HG02571 (cell line): Measurements from ENCODE around the gene PALD1.

Source experiments
- ATAC-seq: cut with Tn5 transposase; IDR thresholded peaks from one replicate; pipeline ENCODE4 v1.9.1; 2021; ENCODE audit warnings: mild to moderate bottlenecking, moderate library complexity; ENCODE audit not compliant: unreplicated experiment

Gene PALD1

DNA sequence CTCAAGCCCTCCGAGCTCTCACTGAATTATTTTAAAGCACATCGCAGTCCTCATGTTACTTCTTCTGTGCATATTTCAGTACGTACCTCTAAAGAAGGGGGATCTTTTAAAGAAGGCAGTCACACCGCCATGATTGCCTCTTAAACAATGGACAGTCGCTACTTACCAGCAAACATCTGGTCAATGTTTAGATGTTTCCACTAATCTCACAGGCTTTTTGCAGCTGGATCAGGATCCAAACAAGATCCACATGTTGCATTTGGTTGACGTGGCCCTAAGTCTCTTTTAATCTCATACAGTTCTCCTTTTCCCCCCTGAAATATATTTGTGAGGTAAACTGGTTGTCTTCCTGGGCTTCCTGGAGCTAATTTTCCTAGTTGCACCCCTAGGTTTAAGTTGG, 74.0 kb downstream of the PALD1 start:
- ATAC-seq, result no peak

- ATAC-seq, result no peak
Observed at GRCh38 chr10:70555371-70555770, 76.8 kb downstream of the PALD1 start.

DNA sequence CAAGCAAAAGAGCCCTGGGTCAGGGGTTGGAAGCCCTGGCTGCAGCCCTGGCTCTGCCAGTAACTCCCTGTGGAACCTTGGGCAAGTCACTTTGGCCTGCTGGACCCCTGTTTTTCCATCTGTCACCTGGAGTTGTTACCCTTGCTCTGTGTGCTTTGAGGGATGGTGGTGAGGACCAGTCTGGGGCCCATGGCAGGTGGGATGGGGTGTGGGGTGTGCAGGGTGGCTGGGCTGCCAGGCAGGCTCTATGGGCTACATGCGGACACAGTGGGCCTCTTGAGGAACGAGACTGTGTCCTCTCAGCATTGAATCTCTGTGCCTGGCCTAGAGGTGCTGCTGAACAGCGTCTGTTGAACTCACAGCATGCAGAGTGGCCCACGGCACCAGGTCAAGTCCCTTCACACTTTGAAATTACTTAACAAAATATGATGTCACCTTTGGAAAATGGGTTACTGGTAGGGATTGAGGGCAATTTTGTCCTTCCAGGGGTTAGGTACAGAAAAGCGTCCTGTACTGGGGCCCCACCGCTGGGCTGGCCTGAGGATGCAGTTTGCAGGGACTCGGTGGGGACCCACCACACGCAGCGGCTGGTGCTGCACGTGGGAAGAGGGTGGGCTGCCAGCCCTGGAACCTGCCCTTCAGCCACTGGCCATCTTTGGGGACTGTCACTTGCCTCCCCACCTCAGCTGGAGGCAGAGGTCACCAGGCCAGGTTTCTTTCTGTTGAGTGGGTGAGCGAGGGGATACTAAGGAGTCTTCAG, 78.7 kb downstream of the PALD1 start:
- ATAC-seq, result no peak

GRCh38 chr10:70557876-70558275, 79.3 kb downstream of the PALD1 start:
- no peak for ATAC-seq

GRCh38 chr10:70558295-70558694, 79.7 kb downstream of the PALD1 start:
- no peak for ATAC-seq

GRCh38 chr10:70558871-70559810, 80.6 kb downstream of the PALD1 start:
- peak; percentile 62 for ATAC-seq

- no peak for ATAC-seq
Observed at GRCh38 chr10:70559861-70560260, 81.3 kb downstream of the PALD1 start.

- no peak for ATAC-seq
Observed at GRCh38 chr10:70560511-70560941, 82.0 kb downstream of the PALD1 start.

DNA sequence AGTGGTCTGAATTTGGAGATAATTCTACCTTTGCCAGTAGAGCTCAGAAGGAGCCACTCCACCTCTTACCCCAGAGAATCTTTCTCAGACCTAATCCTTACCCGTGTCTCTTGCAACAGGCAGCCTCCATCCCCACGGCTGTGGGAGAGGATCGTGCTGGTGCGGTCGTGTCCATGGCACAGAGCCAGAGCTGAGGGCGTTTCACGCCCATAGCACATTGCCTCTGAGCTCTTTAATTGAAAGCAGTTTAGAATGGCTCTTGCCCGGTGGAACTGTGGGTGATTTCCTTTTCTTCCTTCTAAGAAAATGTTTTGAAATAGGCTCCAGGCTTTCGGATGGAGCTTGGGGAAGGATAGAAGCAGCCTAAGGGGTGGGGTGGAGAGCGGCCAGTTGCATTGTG, 82.5 kb downstream of the PALD1 start:
- no peak for ATAC-seq

- no peak for ATAC-seq
Observed at GRCh38 chr10:70561558-70561957, 83.0 kb downstream of the PALD1 start.

DNA sequence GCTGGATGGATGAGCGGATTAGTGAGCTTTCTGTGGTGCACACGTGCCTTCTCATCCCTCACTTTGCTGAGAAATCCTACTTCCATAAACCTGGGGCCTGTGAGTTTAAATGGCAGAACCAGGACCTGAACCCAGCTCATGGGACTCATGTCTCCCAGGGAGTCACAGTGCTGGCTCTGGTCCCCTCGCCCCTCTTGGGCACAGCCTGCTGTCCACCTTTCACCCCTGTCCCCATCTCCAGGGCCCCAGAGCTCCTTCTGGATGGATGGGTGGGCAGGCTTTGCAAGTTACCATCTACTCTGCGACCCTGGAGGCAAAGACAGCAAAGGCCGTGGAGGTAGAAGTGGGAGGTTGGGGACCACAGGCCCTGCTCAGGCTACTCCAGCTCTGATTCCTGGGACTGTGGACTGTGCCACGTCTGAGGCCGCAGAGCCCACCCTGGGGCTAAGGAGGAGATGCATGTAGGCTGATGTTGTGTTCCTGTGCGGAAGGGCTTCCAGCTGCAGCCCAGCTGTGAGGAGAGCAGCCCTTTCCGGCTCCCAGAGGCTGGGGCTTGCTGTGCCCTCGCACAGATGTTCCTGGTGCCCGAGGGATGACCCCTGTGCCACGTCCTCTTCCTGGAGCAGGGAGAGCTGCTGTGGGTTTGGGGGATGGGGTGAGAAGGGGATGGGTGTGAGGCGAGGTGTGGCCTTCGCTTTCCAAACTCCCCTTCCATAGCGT, 83.6 kb downstream of the PALD1 start:
- no peak for ATAC-seq

GRCh38 chr10:70563230-70563629, 84.7 kb downstream of the PALD1 start:
- ATAC-seq, result no peak

DNA sequence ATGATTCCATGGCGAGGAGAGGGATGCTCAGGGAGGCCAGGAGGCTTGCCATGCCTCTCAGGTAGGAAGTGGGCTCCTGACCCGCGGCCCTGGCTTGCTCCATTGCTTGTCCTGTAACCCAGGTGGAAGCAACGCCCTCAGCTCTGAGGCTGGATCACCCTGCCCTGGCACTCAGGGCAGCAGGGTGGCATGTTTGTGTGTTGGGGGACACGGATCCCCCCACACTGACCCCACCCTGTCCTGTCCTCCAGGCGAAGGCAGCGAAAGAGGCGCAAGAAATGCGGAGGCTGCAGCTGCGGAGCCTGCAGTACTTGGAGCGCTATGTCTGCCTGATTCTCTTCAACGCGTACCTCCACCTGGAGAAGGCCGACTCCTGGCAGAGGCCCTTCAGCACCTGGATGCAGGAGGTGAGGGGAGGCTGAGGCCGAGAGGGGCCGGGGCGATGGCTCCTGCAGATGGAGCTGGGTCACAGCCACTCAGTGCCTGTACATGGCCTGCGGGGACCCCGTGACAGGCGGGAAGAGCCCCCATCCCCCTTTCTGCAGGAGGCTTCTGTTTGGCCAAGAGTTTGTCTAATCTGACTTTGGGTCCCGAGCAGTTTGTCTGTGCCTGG, 85.7 kb downstream of the PALD1 start:
- no peak for ATAC-seq

- no peak for ATAC-seq
Observed at GRCh38 chr10:70564901-70565351, 86.4 kb downstream of the PALD1 start.

DNA sequence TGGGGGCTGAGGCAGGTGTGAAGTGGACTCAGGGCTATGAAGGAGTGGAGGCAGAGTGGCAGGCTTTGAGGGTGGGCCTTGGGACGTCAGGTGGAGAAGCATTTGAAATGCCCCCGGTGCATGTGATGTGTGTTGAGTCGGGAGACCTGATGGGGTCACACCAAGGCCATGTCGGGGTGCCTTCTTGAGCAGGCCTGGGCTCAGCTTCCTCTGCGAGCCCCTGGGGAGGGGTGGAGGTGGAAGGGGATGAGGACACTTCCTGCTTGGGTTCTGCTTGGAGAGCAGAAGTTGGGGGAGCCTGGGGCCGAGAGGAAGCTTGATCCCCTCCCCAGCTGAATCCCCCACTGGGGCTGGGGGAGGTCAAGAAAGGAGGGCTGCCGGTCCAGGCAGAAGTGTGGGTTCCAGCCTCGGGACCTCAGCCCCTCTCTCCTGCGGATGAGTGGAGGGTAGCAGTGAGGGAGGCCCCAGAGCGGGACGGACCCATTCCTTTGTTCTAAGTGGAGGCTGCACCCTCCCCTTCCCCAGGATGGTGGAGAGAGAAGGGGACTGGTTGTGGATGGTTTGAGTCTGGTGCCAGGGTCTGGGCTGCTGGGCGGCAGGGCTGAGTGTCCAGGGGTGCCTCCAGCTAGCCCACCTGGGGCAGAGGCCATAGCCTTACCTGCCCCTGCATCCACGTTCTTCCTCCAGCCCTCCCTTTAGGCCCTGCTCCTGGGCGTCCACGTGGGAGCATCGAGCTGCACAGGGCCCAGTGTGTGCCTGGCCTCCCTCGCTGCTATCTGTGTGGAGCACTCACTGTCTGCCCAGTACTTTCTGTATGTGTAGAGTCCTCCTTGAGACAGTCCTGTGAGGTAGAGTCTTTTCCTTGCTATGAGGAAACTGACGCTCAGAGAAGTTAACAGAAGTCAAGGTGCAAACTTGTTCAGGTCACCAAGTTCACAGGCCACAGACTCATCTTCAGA, 87.3 kb downstream of the PALD1 start:
- no peak for ATAC-seq

GRCh38 chr10:70566515-70567290, 88.1 kb downstream of the PALD1 start:
- no peak for ATAC-seq

DNA sequence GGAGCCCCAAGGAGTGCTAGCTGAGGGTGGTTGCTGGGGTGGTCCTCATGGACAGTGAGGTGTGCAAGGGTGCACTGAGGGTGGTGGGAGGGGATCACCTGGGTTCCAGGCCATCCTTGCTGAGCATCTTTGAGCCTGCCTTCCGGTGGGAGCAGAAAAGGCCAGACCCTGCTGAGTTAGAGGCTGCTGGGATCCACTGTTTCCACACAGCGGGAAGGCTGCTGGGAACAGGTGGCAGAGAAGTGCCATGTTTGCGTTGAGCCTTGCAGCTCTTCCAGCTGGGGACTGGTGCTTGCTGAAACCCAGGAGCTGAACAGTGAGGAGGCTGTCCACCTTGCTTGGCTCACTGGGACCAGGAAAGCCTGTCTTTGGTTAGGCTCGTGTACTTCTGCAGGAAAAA, 89.0 kb downstream of the PALD1 start:
- no peak for ATAC-seq

DNA sequence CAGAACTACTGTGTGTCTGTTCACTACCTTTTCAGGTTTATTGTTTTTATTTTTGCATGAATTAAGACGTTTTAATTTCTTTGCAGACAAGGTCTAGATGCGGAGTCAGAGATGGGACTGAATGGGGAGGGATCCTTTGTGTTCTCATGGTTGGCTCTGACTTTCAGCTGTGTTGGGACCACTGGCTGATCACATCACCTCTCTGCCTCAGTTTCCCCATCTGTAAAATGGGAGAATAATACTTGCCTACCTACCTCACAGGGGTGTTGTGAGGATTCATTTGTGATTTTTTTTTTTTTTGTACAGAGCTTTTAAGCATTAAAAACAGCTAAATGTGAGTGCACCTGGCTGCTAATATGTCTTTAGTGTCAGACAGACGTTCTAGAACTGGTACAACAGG, 89.5 kb downstream of the PALD1 start:
- no peak for ATAC-seq
